GM21576 (cell line): ENCODE results near the gene MUCL1.

Experiments
- ATAC-seq: cut with Tn5 transposase; IDR thresholded peaks from one replicate; pipeline ENCODE4 v1.9.1; 2021; ENCODE audit warnings: mild to moderate bottlenecking, moderate library complexity; ENCODE audit not compliant: unreplicated experiment

MUCL1 gene

GRCh38 chr12:54891717-54892478, 37.6 kb downstream of the MUCL1 start:
- ATAC-seq, result no peak
